HG03460 (cell line): ENCODE results near the gene H6PD.

Experiments used
- ATAC-seq: cut with Tn5 transposase; IDR thresholded peaks from one replicate; pipeline ENCODE4 v1.9.1; 2021; ENCODE audit not compliant: unreplicated experiment

Gene H6PD

GRCh38 chr1:9256332-9256731 is 21.8 kb downstream of the H6PD start:
- ATAC-seq, result no peak

GRCh38 chr1:9257851-9258250 is 23.3 kb downstream of the H6PD start:
- ATAC-seq, result no peak

- ATAC-seq, result no peak
Measured at GRCh38 chr1:9258629-9259028, 24.1 kb downstream of the H6PD start.

- no peak for ATAC-seq
Measured at GRCh38 chr1:9260059-9260766, 25.6 kb downstream of the H6PD start.

- ATAC-seq, result no peak
Measured at GRCh38 chr1:9261496-9261895, 26.9 kb downstream of the H6PD start.

GRCh38 chr1:9262096-9262986 is 27.8 kb downstream of the H6PD start:
- no peak for ATAC-seq

GRCh38 chr1:9263276-9263855 is 28.8 kb downstream of the H6PD start:
- ATAC-seq, result no peak

- no peak for ATAC-seq
Measured at GRCh38 chr1:9263984-9264872, 29.7 kb downstream of the H6PD start.

- ATAC-seq, result no peak
Measured at GRCh38 chr1:9265037-9265436, 30.5 kb downstream of the H6PD start.

GRCh38 chr1:9265968-9266367 is 31.4 kb downstream of the H6PD start:
- no peak for ATAC-seq

- no peak for ATAC-seq
Measured at GRCh38 chr1:9267352-9267686, 32.7 kb downstream of the H6PD start.

- ATAC-seq, result no peak
Measured at GRCh38 chr1:9267827-9268581, 33.4 kb downstream of the H6PD start.

GRCh38 chr1:9269078-9269501 is 34.5 kb downstream of the H6PD start:
- no peak for ATAC-seq

GRCh38 chr1:9269721-9270120 is 35.1 kb downstream of the H6PD start:
- ATAC-seq, result no peak

- ATAC-seq, result no peak
Measured at GRCh38 chr1:9270290-9270883, 35.8 kb downstream of the H6PD start.

GRCh38 chr1:9271283-9271682 is 36.7 kb downstream of the H6PD start:
- ATAC-seq, result no peak

GRCh38 chr1:9271861-9272595 is 37.5 kb downstream of the H6PD start:
- ATAC-seq, result no peak

GRCh38 chr1:9273177-9273576 is 38.6 kb downstream of the H6PD start:
- ATAC-seq, result no peak

- no peak for ATAC-seq
Measured at GRCh38 chr1:9275161-9275560, 40.6 kb downstream of the H6PD start.
